Spleen (tissue), 11 donors: ENCODE measurements around the gene FAM3B. TPM values are rescaled to one million over a fixed set of nuclear protein-coding genes. Genes with fewer than 3 reads are reported as not detected.
A peak's percentile ranks its signal among the peaks of the same experiment; 100 is the strongest.

Experiments used
- DNase-seq: peaks from one replicate; pipeline ENCODE4 v3.0.0-alpha.2; 2020
- H3K27ac ChIP-seq, 8 donors: fragments of 200-600 bp; sonication (generic) in 7 of 8; 1 replicate in 4 of 8; 2 replicates in 4 of 8; pipeline versions ENCODE4 v1.5.0 to v1.8.0; 2016 to 2021; ENCODE audit warnings: inconsistent platforms in 4 of 8, mild to moderate bottlenecking in 4 of 8, moderate library complexity in 1 of 8
- H3K27me3 ChIP-seq, 7 donors: fragments of 200-600 bp; sonication (generic) in 6 of 7; replicated peaks in 1 of 7; 1 replicate in 4 of 7; 2 replicates in 3 of 7; pipeline versions ENCODE4 v1.5.0 to v1.8.0; 2016 to 2021; ENCODE audit warnings: inconsistent platforms in 3 of 7, mild to moderate bottlenecking in 1 of 7
- H3K36me3 ChIP-seq, 6 donors: fragments of 200-600 bp; sonication (generic) in 5 of 6; 1 replicate in 4 of 6; 2 replicates in 2 of 6; pipeline versions ENCODE4 v1.5.0 to v1.8.0; 2016 to 2021; ENCODE audit warnings: inconsistent platforms in 2 of 6
- H3K4me1 ChIP-seq, 6 donors: fragments of 200-600 bp; sonication (generic) in 5 of 6; 1 replicate in 3 of 6; 2 replicates in 3 of 6; pipeline versions ENCODE4 v1.5.0 to v1.8.0; 2016 to 2021; ENCODE audit warnings: inconsistent platforms in 3 of 6
- H3K4me3 ChIP-seq, 8 donors: fragments of 200-600 bp; sonication (generic) in 7 of 8; 1 replicate in 4 of 8; 2 replicates in 4 of 8; pipeline versions ENCODE4 v1.5.0 to v1.8.0; 2016 to 2021; ENCODE audit warnings: inconsistent platforms in 4 of 8, mild to moderate bottlenecking in 4 of 8, moderate library complexity in 2 of 8
- H3K9me3 ChIP-seq, 8 donors: fragments of 200-600 bp; sonication (generic) in 7 of 8; 1 replicate in 4 of 8; 2 replicates in 4 of 8; pipeline versions ENCODE4 v1.5.0 to v1.8.0; 2016 to 2021; ENCODE audit warnings: inconsistent platforms in 4 of 8
- POLR2A ChIP-seq, 3 donors: fragments of 450-650 bp; IDR thresholded peaks; one replicate each; pipeline ENCODE4 v1.5.1; 2017; ENCODE audit warnings: antibody characterized with exemption in 3 of 3, mild to moderate bottlenecking in 1 of 3
- POLR2AphosphoS5 ChIP-seq, 3 donors: sonication (generic); formaldehyde crosslinking; IDR thresholded peaks; one replicate each; pipeline ENCODE4 v1.5.1; 2017; ENCODE audit warnings: antibody characterized with exemption in 3 of 3
- WGBS, 5 donors: extraction: QIAGEN DNeasy Blood & Tissue Kit in 3 of 5; methylation state at CpG; one replicate each; pipeline versions ENCODE4 v1.1.5 to v1.1.7; 2013 to 2018; 5-methylcytosine and 5-hydroxymethylcytosine counted together
- intact Hi-C: fragments of 100-400 bp; cut with DNase I; formaldehyde crosslinking; loops from one replicate; pipeline ENCODE4 v1.15.0; 2023; ENCODE audit warnings: low total_unique reads
- polyA plus RNA-seq, 3 donors: library from polyadenylated mRNA; stranded (reverse); fragments of 200-250 nt; gene quantifications; one replicate each; pipeline ENCODE4 v1.2.1, GENCODE V29; 2013
- total RNA-seq, 7 donors: library from RNA; depleted of rRNA in 3 of 7; stranded (reverse); fragments of >200 nt in 3 of 7; fragmentation: NEBNext Ultra II Directional in 4 of 7; extraction: Animal tissue kit (Norgen Biotek cat#: 25700) in 4 of 7; gene quantifications; one replicate each; pipeline versions ENCODE4 v1.1.0 to v1.2.1, GENCODE V29; 2016 to 2021
- TF ChIP-seq, protein P1 (sequence below), 11 experiments: fragments of 200-600 bp in 7 of 11; fragments of 450-650 bp in 4 of 11; sonication (generic) in 4 of 11; IDR thresholded peaks in 8 of 11; conservative IDR thresholded peaks in 3 of 11; 1 replicate in 7 of 11; 2 replicates in 4 of 11; pipeline versions ENCODE4 v1.4.0 to v1.8.0; 2016 to 2021; ENCODE audit warnings: antibody characterized with exemption in 11 of 11, inconsistent platforms in 4 of 11, mild to moderate bottlenecking in 1 of 11
- donor health status: healthy with polysubstance abuse.
- donor health status: DM: no; HTN: no; CAD: no; lungs with moderate emphysema.
- donor health status: DM: no; HTN: no; CAD: no.
- donor health status: Bipolar disorder and iron deficiency.
- donor health status: healthy.
- donor health status: DM: no; HTN: no; CAD: no.
- donor health status: DM: yes; HTN: yes; CAD: no.

The FAM3B gene
- total and polyA plus RNA-seq, 10 donors: 0.77 to 1.9 (median 1.3) TPM; not detected in 3

- 87 to 91% (median 89%) methylated on average over 15 to 16 of the region's 16 CpGs for WGBS, 5 donors
- Histone ChIP-seq H3K4me3 (peak overlapping the region in 7 of 8 donors; percentile 29 to 82 (median 49)), H3K27ac (peak overlapping the region; percentile 88 to 99 (median 95)), H3K27me3 (no peaks in the 10 kb centered on the region), H3K4me1 (peaks cover 25 to 65% (median 49%) of the 10 kb centered on the region in 6 donors), H3K9me3 (no peaks in the 10 kb centered on the region), H3K36me3 (peaks cover 0 to 26% (median 1%) of the 10 kb centered on the region in 6 donors)
- intact Hi-C loops: loop anchor here (10.0 kb wide), 1 partner anchor 64 kb away; the partner anchor contains the start of gene MX1
- DNase-seq: peak; percentile 77
- TF ChIP-seq POLR2A (IDR thresholded peaks at IDR 0.05) (no peak), POLR2AphosphoS5 (IDR thresholded peaks at IDR 0.05) (no peak)
- TF ChIP-seq, protein P1, sequence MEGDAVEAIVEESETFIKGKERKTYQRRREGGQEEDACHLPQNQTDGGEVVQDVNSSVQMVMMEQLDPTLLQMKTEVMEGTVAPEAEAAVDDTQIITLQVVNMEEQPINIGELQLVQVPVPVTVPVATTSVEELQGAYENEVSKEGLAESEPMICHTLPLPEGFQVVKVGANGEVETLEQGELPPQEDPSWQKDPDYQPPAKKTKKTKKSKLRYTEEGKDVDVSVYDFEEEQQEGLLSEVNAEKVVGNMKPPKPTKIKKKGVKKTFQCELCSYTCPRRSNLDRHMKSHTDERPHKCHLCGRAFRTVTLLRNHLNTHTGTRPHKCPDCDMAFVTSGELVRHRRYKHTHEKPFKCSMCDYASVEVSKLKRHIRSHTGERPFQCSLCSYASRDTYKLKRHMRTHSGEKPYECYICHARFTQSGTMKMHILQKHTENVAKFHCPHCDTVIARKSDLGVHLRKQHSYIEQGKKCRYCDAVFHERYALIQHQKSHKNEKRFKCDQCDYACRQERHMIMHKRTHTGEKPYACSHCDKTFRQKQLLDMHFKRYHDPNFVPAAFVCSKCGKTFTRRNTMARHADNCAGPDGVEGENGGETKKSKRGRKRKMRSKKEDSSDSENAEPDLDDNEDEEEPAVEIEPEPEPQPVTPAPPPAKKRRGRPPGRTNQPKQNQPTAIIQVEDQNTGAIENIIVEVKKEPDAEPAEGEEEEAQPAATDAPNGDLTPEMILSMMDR (IDR thresholded peaks at IDR 0.05 in 8 of 11, conservative IDR thresholded peaks at IDR 0.05 in 3 of 11): no peak
Observed at GRCh38 chr21:41361053-41361785, 44.6 kb downstream of the FAM3B start.

DNA sequence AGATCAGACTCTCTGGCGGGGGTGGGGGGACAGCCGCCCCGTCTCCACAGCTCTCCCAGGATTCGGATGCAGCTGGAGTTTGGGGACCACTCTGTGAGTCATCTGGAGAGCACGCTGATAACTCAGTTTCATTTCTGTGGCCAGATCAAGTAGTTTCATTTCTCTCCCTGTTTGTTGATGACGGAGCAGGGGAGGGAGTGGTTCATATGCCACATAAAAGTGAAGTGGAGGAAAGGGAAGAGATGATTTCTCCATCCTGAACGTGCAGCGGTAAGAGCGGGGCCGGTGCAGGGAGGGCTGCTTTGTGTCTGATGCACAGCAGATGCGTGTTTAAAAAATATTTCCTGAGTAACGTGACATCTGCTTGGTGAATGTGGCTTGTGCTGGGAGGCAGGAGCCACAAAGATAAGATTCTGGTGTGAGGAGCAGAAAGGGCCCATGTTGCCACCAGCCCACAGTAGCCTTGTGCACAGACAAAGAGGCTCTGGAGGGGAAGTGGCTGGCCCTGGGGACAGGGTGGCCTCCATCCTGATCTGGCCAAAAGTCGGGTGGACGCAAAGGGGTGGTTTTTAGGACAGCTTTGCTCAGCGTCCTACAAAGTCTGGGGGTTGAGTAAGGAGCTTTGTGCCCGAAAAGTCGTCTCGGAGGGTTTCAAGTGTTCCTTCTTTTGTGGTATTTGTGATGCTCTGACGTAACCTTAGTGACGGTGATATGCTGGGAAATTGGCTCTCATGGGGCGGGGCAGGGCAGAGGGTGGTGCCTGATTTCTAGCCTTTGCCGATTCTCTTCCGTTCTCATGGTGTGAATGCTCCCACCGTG is 45.4 kb downstream of the FAM3B start, which contains the start of gene MX2:
MX2 (plus strand) TSS at position 242 of the 819 bp plus-strand sequence. CDS start 14,880 bp downstream, outside the sequence.
- no peaks in the 10 kb centered on the region for H3K27me3 ChIP-seq
- intact Hi-C loops: loop anchor here (10.0 kb wide), 1 partner anchor 63 kb away; the partner anchor contains the start of gene MX1
- WGBS, 5 donors: 0 to 4% (median 2%) methylated on average over 23 to 24 of the region's 24 CpGs
- no peaks in the 10 kb centered on the region for H3K9me3 ChIP-seq
- H3K27ac ChIP-seq: peak within 1 kb of the TSS; percentile 88 to 99 (median 95)
- H3K4me3 ChIP-seq: peak within 1 kb of the TSS; percentile 29 to 82 (median 49)
- peaks cover 0 to 26% (median 1%) of the 10 kb centered on the region in 6 donors for H3K36me3 ChIP-seq
- TF ChIP-seq POLR2AphosphoS5 (IDR thresholded peaks at IDR 0.05) (peak; percentile 68 to 93 (median 76)), POLR2A (IDR thresholded peaks at IDR 0.05) (peak in 2 of 3 donors; percentile 41 to 58)
- TF ChIP-seq, protein P1 (IDR thresholded peaks at IDR 0.05 in 8 of 11, conservative IDR thresholded peaks at IDR 0.05 in 3 of 11): peak in 2 of 11 experiments; percentile 9 to 27
- DNase-seq: peak; percentile 91
- H3K4me1 ChIP-seq: peaks cover 33 to 73% (median 56%) of the 10 kb centered on the region in 6 donors

- peaks cover 41 to 81% (median 64%) of the 10 kb centered on the region in 6 donors for H3K4me1 ChIP-seq
- DNase-seq: peak; percentile 47
- WGBS, 5 donors: 72 to 76% (median 75%) methylated on average over 16 of the region's 16 CpGs
- H3K36me3 ChIP-seq: peaks cover 0 to 31% (median 1%) of the 10 kb centered on the region in 6 donors
- intact Hi-C loops: loop anchor here (10.0 kb wide), 1 partner anchor 62 kb away; the partner anchor contains the start of gene MX1
- peak overlapping the region; percentile 29 to 82 (median 49) for H3K4me3 ChIP-seq
- H3K27me3 ChIP-seq: no peaks in the 10 kb centered on the region
- no peak for TF ChIP-seq POLR2A (IDR thresholded peaks at IDR 0.05)
- TF ChIP-seq POLR2AphosphoS5 (IDR thresholded peaks at IDR 0.05): no peak
- TF ChIP-seq, protein P1 (IDR thresholded peaks at IDR 0.05 in 8 of 11, conservative IDR thresholded peaks at IDR 0.05 in 3 of 11): no peak
- H3K27ac ChIP-seq: peak overlapping the region; percentile 88 to 99 (median 95)
- H3K9me3 ChIP-seq: no peaks in the 10 kb centered on the region
Observed at GRCh38 chr21:41362605-41363369, 46.2 kb downstream of the FAM3B start.
